Measurements from ENCODE around the gene ECD.
"Not testable (repeated sequence)": the region's sequence is repeated elsewhere in the genome, so short reads cannot be mapped to it uniquely, and the experiment has no call there.

DNA sequence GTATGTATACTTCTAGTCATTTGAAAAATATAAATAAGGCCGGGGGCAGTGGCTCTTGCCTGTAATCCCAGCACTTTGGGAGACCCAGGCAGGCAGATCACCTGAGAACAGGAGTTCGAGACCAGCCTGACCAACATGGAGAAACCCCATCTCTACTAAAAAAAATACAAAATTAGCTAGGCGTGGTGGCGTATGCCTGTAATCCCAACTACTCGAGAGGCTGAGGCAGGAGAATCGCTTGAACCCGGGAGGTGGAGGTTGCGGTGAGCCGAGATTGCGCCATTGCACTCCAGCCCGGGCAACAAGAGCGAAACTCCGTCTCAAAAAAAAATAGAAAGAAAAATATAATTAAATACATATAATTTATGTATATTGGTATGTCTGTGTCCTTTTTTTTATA lies 55.8 kb downstream of the ECD start:
- TF ChIP-seq, protein P1, sequence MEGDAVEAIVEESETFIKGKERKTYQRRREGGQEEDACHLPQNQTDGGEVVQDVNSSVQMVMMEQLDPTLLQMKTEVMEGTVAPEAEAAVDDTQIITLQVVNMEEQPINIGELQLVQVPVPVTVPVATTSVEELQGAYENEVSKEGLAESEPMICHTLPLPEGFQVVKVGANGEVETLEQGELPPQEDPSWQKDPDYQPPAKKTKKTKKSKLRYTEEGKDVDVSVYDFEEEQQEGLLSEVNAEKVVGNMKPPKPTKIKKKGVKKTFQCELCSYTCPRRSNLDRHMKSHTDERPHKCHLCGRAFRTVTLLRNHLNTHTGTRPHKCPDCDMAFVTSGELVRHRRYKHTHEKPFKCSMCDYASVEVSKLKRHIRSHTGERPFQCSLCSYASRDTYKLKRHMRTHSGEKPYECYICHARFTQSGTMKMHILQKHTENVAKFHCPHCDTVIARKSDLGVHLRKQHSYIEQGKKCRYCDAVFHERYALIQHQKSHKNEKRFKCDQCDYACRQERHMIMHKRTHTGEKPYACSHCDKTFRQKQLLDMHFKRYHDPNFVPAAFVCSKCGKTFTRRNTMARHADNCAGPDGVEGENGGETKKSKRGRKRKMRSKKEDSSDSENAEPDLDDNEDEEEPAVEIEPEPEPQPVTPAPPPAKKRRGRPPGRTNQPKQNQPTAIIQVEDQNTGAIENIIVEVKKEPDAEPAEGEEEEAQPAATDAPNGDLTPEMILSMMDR (IDR thresholded peaks at IDR 0.05; ENCODE audit: low read length): not testable (repeated sequence)
- not testable (repeated sequence) for TF ChIP-seq EZH2phosphoT487 (IDR thresholded peaks at IDR 0.05; ENCODE audit: low read length)

Measured in MM.1S (cell line).